Stimulated activated CD8-positive, alpha-beta memory T cell treated with anti-CD3 and anti-CD28 coated beads, Interleukin-12 subunit alpha, Interleukin-12 subunit beta, amount 100 ng/mL, for 24 hours (primary cell): ENCODE measurements around the gene ANKMY1.
"Not testable (repeated sequence)": the region's sequence is repeated elsewhere in the genome, so short reads cannot be mapped to it uniquely, and the experiment has no call there.

Experiments used
- DNase-seq: peaks from one replicate; pipeline ENCODE4 v3.0.0-alpha.2; 2020; ENCODE audit errors: extremely low read depth

ANKMY1 gene

GRCh38 chr2:240505910-240506309 lies 51.9 kb downstream of the ANKMY1 start:
- DNase-seq: no peak

- DNase-seq: no peak
Observed at GRCh38 chr2:240503848-240504247, 53.9 kb downstream of the ANKMY1 start.

GRCh38 chr2:240503375-240503774 lies 54.4 kb downstream of the ANKMY1 start:
- DNase-seq: no peak

- DNase-seq: no peak
Observed at GRCh38 chr2:240502430-240503121, 55.2 kb downstream of the ANKMY1 start.

- no peak for DNase-seq
Observed at GRCh38 chr2:240502059-240502429, 55.7 kb downstream of the ANKMY1 start.

GRCh38 chr2:240501531-240501991 lies 56.2 kb downstream of the ANKMY1 start:
- DNase-seq: no peak

- no peak for DNase-seq
Observed at GRCh38 chr2:240500561-240501423, 57.0 kb downstream of the ANKMY1 start.

- DNase-seq: no peak
Observed at GRCh38 chr2:240499309-240500301, 58.2 kb downstream of the ANKMY1 start.

GRCh38 chr2:240498958-240499260 lies 58.9 kb downstream of the ANKMY1 start:
- DNase-seq: no peak

GRCh38 chr2:240498171-240498957 lies 59.4 kb downstream of the ANKMY1 start:
- DNase-seq: no peak

- DNase-seq: not testable (repeated sequence)
Observed at GRCh38 chr2:240497082-240497481, 60.7 kb downstream of the ANKMY1 start.

GRCh38 chr2:240494942-240495341 lies 62.8 kb downstream of the ANKMY1 start:
- not testable (repeated sequence) for DNase-seq

GRCh38 chr2:240494194-240494793 lies 63.5 kb downstream of the ANKMY1 start:
- DNase-seq: no peak

GRCh38 chr2:240491483-240491882 lies 66.3 kb downstream of the ANKMY1 start:
- no peak for DNase-seq

GRCh38 chr2:240482141-240482540 lies 75.6 kb downstream of the ANKMY1 start:
- no peak for DNase-seq

- DNase-seq: no peak
Observed at GRCh38 chr2:240481720-240482119, 76.1 kb downstream of the ANKMY1 start.

- no peak for DNase-seq
Observed at GRCh38 chr2:240480834-240481623, 76.8 kb downstream of the ANKMY1 start.

- DNase-seq: no peak
Observed at GRCh38 chr2:240479111-240479501, 78.7 kb downstream of the ANKMY1 start.

- no peak for DNase-seq
Observed at GRCh38 chr2:240478346-240479110, 79.3 kb downstream of the ANKMY1 start.
